WTC11 (cell line): Measurements from ENCODE around the gene DCHS2. TPM values are rescaled to one million over a fixed set of nuclear protein-coding genes. Genes with fewer than 3 reads are reported as not detected.

Experiments used
- ATAC-seq: fragments of 200-7000 bp; cut with Tn5 transposase; 2 replicates; pipeline ENCODE4 v1.10.0; 2021; ENCODE audit warnings: mild to moderate bottlenecking, moderate library complexity
- CTCF ChIA-PET: fragments of 300-600 bp; sonication (Branson Sonifier 250); formaldehyde crosslinking; loops from one replicate; lab custom pipeline; 2021; ENCODE audit warnings: antibody characterized with exemption; lab: Charles Lee
- POLR2A ChIA-PET: fragments of 350-600 bp; sonication (Branson Sonifier 250); formaldehyde crosslinking; loops from one replicate; lab custom pipeline; 2021; ENCODE audit warnings: antibody characterized with exemption; lab: Charles Lee
- DNase-seq: peaks from one replicate; pipeline ENCODE4 v3.0.0; 2021; ENCODE audit warnings: low spot score
- H3K27ac Mint-ChIP-seq: 2 replicates; pipeline ENCODE4 v1.8.0; 2021; ENCODE audit warnings: mixed read lengths
- H3K27me3 Mint-ChIP-seq: 2 replicates; pipeline ENCODE4 v1.8.0; 2021; ENCODE audit warnings: low read depth, mild to moderate bottlenecking, moderate library complexity, mixed read lengths
- H3K36me3 Mint-ChIP-seq: 2 replicates; pipeline ENCODE4 v1.8.0; 2021; ENCODE audit warnings: mixed read lengths
- H3K4me1 Mint-ChIP-seq: 2 replicates; pipeline ENCODE4 v1.8.0; 2022; ENCODE audit warnings: mixed read lengths
- H3K4me3 Mint-ChIP-seq: 2 replicates; pipeline ENCODE4 v1.8.0; 2021; ENCODE audit warnings: mild to moderate bottlenecking, moderate library complexity, mixed read lengths
- H3K9me3 Mint-ChIP-seq: 2 replicates; pipeline ENCODE4 v1.8.0; 2021; ENCODE audit warnings: mixed read lengths
- ARID4B ChIP-seq: sonication (generic); formaldehyde crosslinking; IDR thresholded peaks from 2 replicates; pipeline ENCODE4 v1.8.0; 2023; ENCODE audit warnings: missing genetic modification reagents, mild to moderate bottlenecking, borderline replicate concordance
- ATF6 ChIP-seq: sonication (generic); formaldehyde crosslinking; IDR thresholded peaks from 2 replicates; pipeline ENCODE4 v1.8.1; 2023; ENCODE audit warnings: mild to moderate bottlenecking, missing genetic modification reagents
- E2F5 ChIP-seq: sonication (generic); formaldehyde crosslinking; IDR thresholded peaks from 2 replicates; pipeline ENCODE4 v1.8.1; 2022; ENCODE audit warnings: mild to moderate bottlenecking, moderate library complexity, missing genetic modification reagents
- ETV6 ChIP-seq: sonication (generic); formaldehyde crosslinking; IDR thresholded peaks from 2 replicates; pipeline ENCODE4 v1.8.1; 2022; ENCODE audit warnings: mild to moderate bottlenecking, missing genetic modification reagents
- FOXJ3 ChIP-seq: sonication (generic); formaldehyde crosslinking; IDR thresholded peaks from 2 replicates; pipeline ENCODE4 v1.9.0; 2021; ENCODE audit warnings: missing genetic modification reagents, mild to moderate bottlenecking, borderline replicate concordance
- FOXP4 ChIP-seq: sonication (generic); formaldehyde crosslinking; IDR thresholded peaks from 2 replicates; pipeline ENCODE4 v1.8.0; 2022; ENCODE audit warnings: mild to moderate bottlenecking, missing genetic modification reagents
- IRF1 ChIP-seq: sonication (generic); formaldehyde crosslinking; IDR thresholded peaks from 2 replicates; pipeline ENCODE4 v1.8.0; 2023; ENCODE audit warnings: missing genetic modification reagents
- IRF2 ChIP-seq: sonication (generic); formaldehyde crosslinking; IDR thresholded peaks from 2 replicates; pipeline ENCODE4 v1.8.0; 2022; ENCODE audit warnings: low read depth, missing genetic modification reagents, borderline replicate concordance
- MXD4 ChIP-seq: fragments of 250-450 bp; sonication (Bioruptor Pico); IDR thresholded peaks from 2 replicates; pipeline ENCODE4 v1.8.0; 2021; ENCODE audit warnings: mild to moderate bottlenecking, moderate library complexity, borderline replicate concordance
- MYBL2 ChIP-seq: sonication (generic); formaldehyde crosslinking; IDR thresholded peaks from 2 replicates; pipeline ENCODE4 v1.8.1; 2023; ENCODE audit warnings: mild to moderate bottlenecking, moderate library complexity, missing genetic modification reagents
- NR2C2 ChIP-seq: sonication (generic); formaldehyde crosslinking; IDR thresholded peaks from 2 replicates; pipeline ENCODE4 v1.8.0; 2022; ENCODE audit warnings: mild to moderate bottlenecking, missing genetic modification reagents
- OVOL2 ChIP-seq: fragments of 250-450 bp; sonication (Bioruptor Pico); IDR thresholded peaks from 2 replicates; pipeline ENCODE4 v1.9.0; 2021; ENCODE audit warnings: mild to moderate bottlenecking, borderline replicate concordance
- SOX15 ChIP-seq: fragments of 250-450 bp; sonication (Bioruptor Pico); IDR thresholded peaks from 2 replicates; pipeline ENCODE4 v1.9.0; 2021; ENCODE audit warnings: mild to moderate bottlenecking
- TEAD4 ChIP-seq: sonication (generic); formaldehyde crosslinking; IDR thresholded peaks from 2 replicates; pipeline ENCODE4 v1.8.0; 2022; ENCODE audit warnings: mild to moderate bottlenecking, missing genetic modification reagents
- ZNF317 ChIP-seq: sonication (generic); formaldehyde crosslinking; IDR thresholded peaks from 2 replicates; pipeline ENCODE4 v1.8.1; 2023; ENCODE audit warnings: low read depth, mild to moderate bottlenecking, moderate library complexity, missing genetic modification reagents, borderline replicate concordance
- ZNF416 ChIP-seq: fragments of 250-450 bp; sonication (Bioruptor Pico); IDR thresholded peaks from 2 replicates; pipeline ENCODE4 v1.9.0; 2021; ENCODE audit warnings: mild to moderate bottlenecking, inconsistent platforms
- ZNF425 ChIP-seq: fragments of 250-450 bp; sonication (Bioruptor Pico); conservative IDR thresholded peaks from 2 replicates; pipeline ENCODE4 v1.9.0; 2021; ENCODE audit warnings: mild to moderate bottlenecking
- ZNF512 ChIP-seq: sonication (generic); formaldehyde crosslinking; IDR thresholded peaks from 2 replicates; pipeline ENCODE4 v1.8.1; 2022; ENCODE audit warnings: missing genetic modification reagents, borderline replicate concordance
- ZNF671 ChIP-seq: fragments of 250-450 bp; sonication (Bioruptor Pico); IDR thresholded peaks from 2 replicates; pipeline ENCODE4 v1.8.0; 2021; ENCODE audit warnings: mild to moderate bottlenecking
- total RNA-seq: library from RNA; stranded (reverse); gene quantifications from 3 replicates; pipeline ENCODE4 v1.2.3, GENCODE V29; 2021

The DCHS2 gene
- total RNA-seq, 1 experiment from 2014 or later, result 1.3 TPM

- TF ChIP-seq ATF6 (CRISPR knock-in tag), result no peak
- TF ChIP-seq MXD4 (CRISPR knock-in tag), result no peak
- no peak for TF ChIP-seq IRF1 (CRISPR knock-in tag)
- no peak for TF ChIP-seq NR2C2 (CRISPR knock-in tag)
- no peak for TF ChIP-seq FOXJ3
- TF ChIP-seq ZNF425, result no peak
- TF ChIP-seq E2F5, result no peak
- TF ChIP-seq OVOL2 (CRISPR knock-in tag), result no peak
- TF ChIP-seq, all 79 proteins: peak for 0
Observed at GRCh38 chr4:154234576-154234975, 257.0 kb downstream of the DCHS2 start (continued).

GRCh38 chr4:154231806-154232478 lies 259.7 kb downstream of the DCHS2 start:
- POLR2A ChIA-PET, result no interaction called here
- no peak for ATAC-seq
- CTCF ChIA-PET, result no interaction called here
- TF ChIP-seq ZNF671 (CRISPR knock-in tag), result no peak
- TF ChIP-seq FOXP4 (CRISPR knock-in tag), result no peak
- TF ChIP-seq ARID4B (CRISPR knock-in tag), result no peak
- no peak for TF ChIP-seq TEAD4
- TF ChIP-seq ZNF512 (CRISPR knock-in tag), result no peak
- no peak for TF ChIP-seq MYBL2 (CRISPR knock-in tag)
- TF ChIP-seq SOX15 (CRISPR knock-in tag), result no peak
- no peak for TF ChIP-seq ATF6 (CRISPR knock-in tag)
- no peak for TF ChIP-seq ZNF317 (CRISPR knock-in tag)
- TF ChIP-seq ETV6, result no peak
- TF ChIP-seq IRF2 (CRISPR knock-in tag), result no peak
- TF ChIP-seq ZNF416 (CRISPR knock-in tag), result no peak

More at GRCh38 chr4:154231806-154232478, 259.7 kb downstream of the DCHS2 start:
- H3K9me3 Mint-ChIP-seq, result peaks cover 3% of the 10 kb centered on the region; the same call in 1 of the 2 replicates
- no peak overlapping the region for H3K4me3 Mint-ChIP-seq
- DNase-seq, result no peak
- H3K27me3 Mint-ChIP-seq, result no peaks in the 10 kb centered on the region
- H3K4me1 Mint-ChIP-seq, result peaks cover 13% of the 10 kb centered on the region
- H3K36me3 Mint-ChIP-seq, result no peaks in the 10 kb centered on the region
- no peak overlapping the region for H3K27ac Mint-ChIP-seq
